ENCODE measurements around the gene CAPN5.
A peak's percentile ranks its signal among the peaks of the same experiment; 100 is the strongest.
"Not testable (repeated sequence)": the region's sequence is repeated elsewhere in the genome, so short reads cannot be mapped to it uniquely, and the experiment has no call there.

CAPN5 gene

GRCh38 chr11:77066229-77067042 lies at the start of gene CAPN5:
CAPN5 (plus strand) TSS chr11:77066971; CDS start chr11:77084887, 17,916 bp downstream.
- peak; percentile 83 for DNase-seq

GRCh38 chr11:77018396-77018924 lies 48.3 kb upstream of the CAPN5 start:
- DNase-seq, result not testable (repeated sequence)

GRCh38 chr11:77019976-77020595 lies 46.7 kb upstream of the CAPN5 start:
- no peak for DNase-seq

- no peak for DNase-seq
Observed at GRCh38 chr11:77020734-77021133, 46.0 kb upstream of the CAPN5 start.

- no peak for DNase-seq
Observed at GRCh38 chr11:77024745-77025144, 42.0 kb upstream of the CAPN5 start.

GRCh38 chr11:77026221-77026620 lies 40.5 kb upstream of the CAPN5 start:
- DNase-seq, result no peak

GRCh38 chr11:77026743-77027142 lies 40.0 kb upstream of the CAPN5 start:
- DNase-seq, result no peak

- DNase-seq, result no peak
Observed at GRCh38 chr11:77027275-77027674, 39.5 kb upstream of the CAPN5 start.

GRCh38 chr11:77029829-77030228 lies 36.9 kb upstream of the CAPN5 start:
- DNase-seq, result no peak

- no peak for DNase-seq
Observed at GRCh38 chr11:77030834-77031414, 35.8 kb upstream of the CAPN5 start.

GRCh38 chr11:77031599-77031998 lies 35.2 kb upstream of the CAPN5 start:
- no peak for DNase-seq

- no peak for DNase-seq
Observed at GRCh38 chr11:77035039-77035438, 31.7 kb upstream of the CAPN5 start.

- DNase-seq, result no peak
Observed at GRCh38 chr11:77035580-77035979, 31.2 kb upstream of the CAPN5 start.

GRCh38 chr11:77036398-77036797 lies 30.4 kb upstream of the CAPN5 start:
- no peak for DNase-seq

GRCh38 chr11:77037057-77037456 lies 29.7 kb upstream of the CAPN5 start:
- no peak for DNase-seq

GRCh38 chr11:77038029-77038824 lies 28.5 kb upstream of the CAPN5 start:
- no peak for DNase-seq

GRCh38 chr11:77038825-77039326 lies 27.9 kb upstream of the CAPN5 start:
- no peak for DNase-seq

GRCh38 chr11:77039491-77040400 lies 27.0 kb upstream of the CAPN5 start:
- DNase-seq, result no peak

GRCh38 chr11:77040401-77040777 lies 26.4 kb upstream of the CAPN5 start:
- no peak for DNase-seq

GRCh38 chr11:77040889-77041288 lies 25.9 kb upstream of the CAPN5 start:
- DNase-seq, result no peak

- DNase-seq, result no peak
Observed at GRCh38 chr11:77042111-77042726, 24.6 kb upstream of the CAPN5 start.

All from stimulated activated naive CD4-positive, alpha-beta T cell treated with Interleukin-2 at 50 U/mL for 16 hours (primary cell).